ENCODE measurements around the gene FER.

FER gene

GRCh38 chr5:109136906-109137305, 389.2 kb downstream of the FER start:
- TF ChIP-seq, protein P1, sequence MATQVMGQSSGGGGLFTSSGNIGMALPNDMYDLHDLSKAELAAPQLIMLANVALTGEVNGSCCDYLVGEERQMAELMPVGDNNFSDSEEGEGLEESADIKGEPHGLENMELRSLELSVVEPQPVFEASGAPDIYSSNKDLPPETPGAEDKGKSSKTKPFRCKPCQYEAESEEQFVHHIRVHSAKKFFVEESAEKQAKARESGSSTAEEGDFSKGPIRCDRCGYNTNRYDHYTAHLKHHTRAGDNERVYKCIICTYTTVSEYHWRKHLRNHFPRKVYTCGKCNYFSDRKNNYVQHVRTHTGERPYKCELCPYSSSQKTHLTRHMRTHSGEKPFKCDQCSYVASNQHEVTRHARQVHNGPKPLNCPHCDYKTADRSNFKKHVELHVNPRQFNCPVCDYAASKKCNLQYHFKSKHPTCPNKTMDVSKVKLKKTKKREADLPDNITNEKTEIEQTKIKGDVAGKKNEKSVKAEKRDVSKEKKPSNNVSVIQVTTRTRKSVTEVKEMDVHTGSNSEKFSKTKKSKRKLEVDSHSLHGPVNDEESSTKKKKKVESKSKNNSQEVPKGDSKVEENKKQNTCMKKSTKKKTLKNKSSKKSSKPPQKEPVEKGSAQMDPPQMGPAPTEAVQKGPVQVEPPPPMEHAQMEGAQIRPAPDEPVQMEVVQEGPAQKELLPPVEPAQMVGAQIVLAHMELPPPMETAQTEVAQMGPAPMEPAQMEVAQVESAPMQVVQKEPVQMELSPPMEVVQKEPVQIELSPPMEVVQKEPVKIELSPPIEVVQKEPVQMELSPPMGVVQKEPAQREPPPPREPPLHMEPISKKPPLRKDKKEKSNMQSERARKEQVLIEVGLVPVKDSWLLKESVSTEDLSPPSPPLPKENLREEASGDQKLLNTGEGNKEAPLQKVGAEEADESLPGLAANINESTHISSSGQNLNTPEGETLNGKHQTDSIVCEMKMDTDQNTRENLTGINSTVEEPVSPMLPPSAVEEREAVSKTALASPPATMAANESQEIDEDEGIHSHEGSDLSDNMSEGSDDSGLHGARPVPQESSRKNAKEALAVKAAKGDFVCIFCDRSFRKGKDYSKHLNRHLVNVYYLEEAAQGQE (IDR thresholded peaks at IDR 0.05; ENCODE audit: insufficient replicate concordance, low read depth) = no peak
- no peak for TF ChIP-seq CTCF (IDR thresholded peaks at IDR 0.05; ENCODE audit: insufficient read depth, low read length)
- TF ChIP-seq POLR2AphosphoS5 (IDR thresholded peaks at IDR 0.05; ENCODE audit: low read depth) = no peak
- TF ChIP-seq GABPA (IDR thresholded peaks at IDR 0.05; ENCODE audit: low read depth) = no peak
- TF ChIP-seq SPI1 (IDR thresholded peaks at IDR 0.05; ENCODE audit: borderline replicate concordance, low read depth) = no peak
- no peak overlapping the region for H3K4me3 ChIP-seq (replicated peaks; ENCODE audit: insufficient read depth, low read length)
- DNase-seq (ENCODE audit: low read depth in 1 of 2, low spot score in 1 of 2) = no peak
- H3K27me3 ChIP-seq (ENCODE audit: insufficient read depth, poor library complexity, severe bottlenecking) = no peaks in the 10 kb centered on the region
- H3K27ac ChIP-seq (replicated peaks) = no peak overlapping the region

- no peak for DNase-seq (ENCODE audit: low read depth in 1 of 2, low spot score in 1 of 2)
- Histone ChIP-seq H3K4me3 (replicated peaks; ENCODE audit: insufficient read depth, low read length) (no peak overlapping the region), H3K27me3 (ENCODE audit: insufficient read depth, poor library complexity, severe bottlenecking) (no peaks in the 10 kb centered on the region), H3K27ac (replicated peaks) (no peak overlapping the region)
- TF ChIP-seq POLR2AphosphoS5 (IDR thresholded peaks at IDR 0.05; ENCODE audit: low read depth) (no peak), GABPA (IDR thresholded peaks at IDR 0.05; ENCODE audit: low read depth) (no peak), SPI1 (IDR thresholded peaks at IDR 0.05; ENCODE audit: borderline replicate concordance, low read depth) (no peak), CTCF (IDR thresholded peaks at IDR 0.05; ENCODE audit: insufficient read depth, low read length) (no peak)
- TF ChIP-seq, protein P1 (IDR thresholded peaks at IDR 0.05; ENCODE audit: insufficient replicate concordance, low read depth) = no peak
Observed at GRCh38 chr5:109141222-109142200, 393.8 kb downstream of the FER start.

- Histone ChIP-seq H3K4me3 (replicated peaks; ENCODE audit: insufficient read depth, low read length) (no peak overlapping the region), H3K27me3 (ENCODE audit: insufficient read depth, poor library complexity, severe bottlenecking) (no peaks in the 10 kb centered on the region), H3K27ac (replicated peaks) (no peak overlapping the region)
- TF ChIP-seq GABPA (IDR thresholded peaks at IDR 0.05; ENCODE audit: low read depth) = no peak
- TF ChIP-seq, protein P1 (IDR thresholded peaks at IDR 0.05; ENCODE audit: insufficient replicate concordance, low read depth) = no peak
- TF ChIP-seq SPI1 (IDR thresholded peaks at IDR 0.05; ENCODE audit: borderline replicate concordance, low read depth) = no peak
- TF ChIP-seq POLR2AphosphoS5 (IDR thresholded peaks at IDR 0.05; ENCODE audit: low read depth) = no peak
- TF ChIP-seq CTCF (IDR thresholded peaks at IDR 0.05; ENCODE audit: insufficient read depth, low read length) = no peak
- DNase-seq (ENCODE audit: low read depth in 1 of 2, low spot score in 1 of 2) = no peak
Observed at GRCh38 chr5:109143031-109143430, 395.3 kb downstream of the FER start.

Data from HL-60 (cell line).